ENCODE measurements around the gene ELAVL4.

- TF ChIP-seq CTCF (IDR thresholded peaks at IDR 0.05) (no peak), POLR2AphosphoS5 (IDR thresholded peaks at IDR 0.05) (no peak), EP300 (IDR thresholded peaks at IDR 0.05) (no peak), POLR2A (IDR thresholded peaks at IDR 0.05) (no peak)
Observed at GRCh38 chr1:50148142-50148923, 39.6 kb downstream of the ELAVL4 start.

Data from upper lobe of left lung (tissue), 4 donors.